ENCODE data around the gene SOCS1. TPM values are rescaled to one million over a fixed set of nuclear protein-coding genes. Genes with fewer than 3 reads are reported as not detected.
"Not testable (repeated sequence)": the region's sequence is repeated elsewhere in the genome, so short reads cannot be mapped to it uniquely, and the experiment has no call there.

Gene SOCS1
- total RNA-seq, 4 donors from 2014 or later: 1.1 to 5.5 (median 3.1) TPM

- no peak for DNase-seq
- peaks cover 9 to 14% of the 10 kb centered on the region in 2 donors for H3K4me1 ChIP-seq
- no peaks in the 10 kb centered on the region for H3K9me3 ChIP-seq
- TF ChIP-seq CTCF (IDR thresholded peaks at IDR 0.05 in 4 of 5, conservative IDR thresholded peaks at IDR 0.05 in 1 of 5): no peak
- no peak for TF ChIP-seq POLR2A (IDR thresholded peaks at IDR 0.05)
- no peak for ATAC-seq
- H3K27me3 ChIP-seq: no peaks in the 10 kb centered on the region
- H3K27ac ChIP-seq: no peak overlapping the region
- H3K36me3 ChIP-seq: no peaks in the 10 kb centered on the region
- no peak overlapping the region for H3K4me3 ChIP-seq
- intact Hi-C loops (cut with DNase I; ENCODE audit: low total_unique reads) (no loop called here), in situ Hi-C loops (cut with MboI; ENCODE audit: low sequenced_read_pairs in 4 of 4) (no loop called here)
Measured at GRCh38 chr16:11300560-11300892, 44.5 kb upstream of the SOCS1 start.

DNA sequence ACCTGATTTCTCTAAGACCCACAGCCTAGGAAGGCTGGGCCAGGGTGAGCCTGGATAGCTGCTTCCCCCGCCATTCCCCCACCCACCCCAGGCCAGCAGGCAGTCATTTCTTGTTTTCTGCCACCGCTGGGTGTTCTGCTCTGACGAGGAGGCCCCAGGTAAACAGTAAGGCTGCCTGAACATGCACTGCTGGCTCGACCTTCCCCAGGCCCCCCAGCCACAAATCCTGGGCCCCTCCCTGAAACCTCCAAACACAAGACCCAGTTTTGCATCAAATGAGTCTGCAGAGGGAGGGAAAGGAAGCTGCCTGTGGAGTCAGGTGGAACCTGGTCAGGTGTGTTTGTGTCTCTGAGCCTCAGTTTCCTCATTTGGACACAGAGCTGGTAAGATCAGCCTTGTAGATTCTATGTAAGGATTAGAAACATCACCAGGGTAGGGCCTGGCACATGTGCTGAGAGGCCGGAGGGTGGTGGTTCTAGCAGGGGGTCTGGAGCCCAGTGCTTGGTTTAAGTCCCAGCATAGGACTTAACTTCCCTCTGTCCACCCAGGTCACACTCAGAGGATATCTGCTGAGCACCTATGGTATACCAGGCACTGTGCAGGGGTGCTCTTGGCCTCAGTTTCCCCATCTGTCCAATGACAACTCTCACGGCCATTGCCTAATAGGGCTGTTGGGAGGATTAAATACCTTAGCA lies 44.0 kb upstream of the SOCS1 start:
- Histone ChIP-seq H3K36me3 (no peaks in the 10 kb centered on the region), H3K4me3 (no peak overlapping the region), H3K27ac (no peak overlapping the region), H3K4me1 (peaks cover 9 to 14% of the 10 kb centered on the region in 2 donors), H3K9me3 (no peaks in the 10 kb centered on the region), H3K27me3 (no peaks in the 10 kb centered on the region)
- no peak for DNase-seq
- intact Hi-C loops (cut with DNase I; ENCODE audit: low total_unique reads): no loop called here
- no peak for ATAC-seq
- no peak for TF ChIP-seq CTCF (IDR thresholded peaks at IDR 0.05 in 4 of 5, conservative IDR thresholded peaks at IDR 0.05 in 1 of 5)
- no peak for TF ChIP-seq POLR2A (IDR thresholded peaks at IDR 0.05)
- in situ Hi-C loops (cut with MboI; ENCODE audit: low sequenced_read_pairs in 4 of 4): no loop called here

DNA sequence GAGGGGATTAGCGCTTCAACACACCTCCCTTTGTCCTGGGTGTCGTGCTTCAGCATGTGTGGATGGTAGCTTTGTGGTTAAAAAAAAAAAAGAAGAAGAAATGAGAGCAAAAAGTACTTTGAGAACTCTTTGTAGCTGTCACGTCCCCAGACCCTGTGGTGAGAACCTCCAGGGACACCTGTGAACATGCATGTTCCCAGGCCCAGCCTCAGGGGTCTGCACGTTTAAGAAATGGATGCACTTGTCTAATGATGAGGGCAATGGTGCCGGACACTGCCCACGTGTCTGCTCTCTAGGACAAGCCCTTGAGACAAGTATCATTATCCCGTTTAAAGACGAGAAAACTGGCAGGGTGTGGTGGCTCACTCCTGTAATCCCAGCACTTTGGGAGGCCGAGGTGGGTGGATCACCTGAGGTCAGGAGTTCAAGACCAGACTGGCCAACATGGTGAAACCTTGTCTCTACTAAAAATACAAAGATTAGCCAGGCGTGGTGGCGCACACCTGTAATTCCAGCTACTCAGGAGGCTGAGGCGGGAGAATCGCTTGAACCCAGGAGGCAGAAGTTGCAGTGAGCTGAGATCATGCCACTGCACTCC lies 43.0 kb upstream of the SOCS1 start:
- H3K4me3 ChIP-seq; DNase-seq; intact Hi-C loops (cut with DNase I; ENCODE audit: low total_unique reads); H3K27ac ChIP-seq; ATAC-seq; H3K36me3 ChIP-seq; H3K9me3 ChIP-seq; H3K27me3 ChIP-seq; in situ Hi-C loops (cut with MboI; ENCODE audit: low sequenced_read_pairs in 4 of 4): not testable (repeated sequence)
- H3K4me1 ChIP-seq: peaks cover 9 to 14% of the 10 kb centered on the region in 2 donors

DNA sequence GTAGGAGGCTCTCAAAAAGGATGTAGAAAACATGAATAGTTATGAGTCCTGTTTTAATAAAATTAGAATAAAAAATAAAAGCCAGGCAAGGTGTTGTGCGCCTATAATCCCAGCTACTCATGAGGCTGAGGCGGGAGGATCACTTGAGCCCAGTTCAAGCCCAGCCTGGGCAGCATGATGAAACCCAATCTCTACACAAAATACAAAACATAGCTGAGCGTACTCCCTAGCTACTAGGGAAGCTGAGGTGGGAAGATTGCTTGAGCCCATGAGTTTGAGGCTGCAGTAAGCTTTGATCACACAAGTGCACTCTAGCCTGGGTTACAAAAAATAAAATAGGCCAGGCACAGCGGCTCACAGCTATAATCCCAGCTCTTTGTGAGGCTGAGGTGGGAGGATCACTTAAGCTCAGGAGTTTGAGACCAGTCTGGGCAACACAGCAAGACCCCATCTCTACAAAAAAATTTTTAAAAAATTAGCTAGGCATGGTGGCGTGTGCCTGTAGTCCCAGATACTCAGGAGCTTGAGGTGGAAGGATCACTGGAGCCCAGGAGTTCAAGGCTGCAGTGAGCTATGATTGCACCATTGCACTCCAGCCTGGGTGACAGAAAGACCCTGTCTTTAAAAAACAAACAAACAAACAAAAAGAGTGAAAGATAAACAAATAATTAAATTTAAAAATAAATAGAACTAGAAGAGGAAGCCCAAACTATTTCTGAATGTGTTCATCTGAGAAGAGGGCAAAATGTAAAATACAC lies 42.3 kb upstream of the SOCS1 start:
- H3K4me1 ChIP-seq: peaks cover 9 to 14% of the 10 kb centered on the region in 2 donors
- no peak for DNase-seq
- intact Hi-C loops (cut with DNase I; ENCODE audit: low total_unique reads): no loop called here
- in situ Hi-C loops (cut with MboI; ENCODE audit: low sequenced_read_pairs in 4 of 4): no loop called here
- H3K36me3 ChIP-seq: no peaks in the 10 kb centered on the region
- no peak for TF ChIP-seq POLR2A (IDR thresholded peaks at IDR 0.05)
- no peak for TF ChIP-seq CTCF (IDR thresholded peaks at IDR 0.05 in 4 of 5, conservative IDR thresholded peaks at IDR 0.05 in 1 of 5)
- no peaks in the 10 kb centered on the region for H3K9me3 ChIP-seq
- no peak overlapping the region for H3K4me3 ChIP-seq
- ATAC-seq: no peak
- no peak overlapping the region for H3K27ac ChIP-seq
- no peaks in the 10 kb centered on the region for H3K27me3 ChIP-seq

DNA sequence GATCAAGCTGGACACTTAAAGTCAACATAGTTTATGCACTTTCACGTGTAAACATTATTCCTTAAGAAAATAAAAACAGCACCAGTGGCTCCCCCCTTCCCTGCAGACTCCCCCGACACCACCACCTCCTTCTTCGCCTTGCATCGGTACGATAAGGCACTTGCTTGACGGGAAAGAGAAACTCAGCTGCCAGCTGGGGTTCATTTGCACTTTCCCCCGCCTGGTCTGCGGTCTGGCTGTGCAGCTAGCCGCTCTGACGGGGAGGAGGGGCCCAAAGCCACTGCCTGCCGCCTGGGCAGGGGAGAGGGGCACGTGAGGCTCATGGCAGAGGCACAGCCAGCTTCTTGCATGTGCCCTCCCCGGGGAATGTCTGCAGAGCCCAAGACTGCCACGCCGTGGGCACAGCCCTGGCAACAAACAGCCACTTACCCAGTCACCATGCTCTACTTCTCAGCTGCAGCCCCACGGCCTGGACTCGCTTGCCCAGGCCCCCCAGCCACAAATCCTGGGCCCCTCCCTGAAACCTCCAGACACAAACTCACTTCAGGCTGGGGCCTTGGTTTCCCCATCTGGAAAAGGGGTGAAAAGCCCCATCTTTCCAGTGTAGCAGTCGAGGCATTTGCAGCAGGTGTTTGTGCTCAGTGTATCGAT lies 41.6 kb upstream of the SOCS1 start:
- intact Hi-C loops (cut with DNase I; ENCODE audit: low total_unique reads): no loop called here
- H3K4me3 ChIP-seq: peak overlapping the region in 3 of 4 donors; percentile 12 to 17 (median 13)
- in situ Hi-C loops (cut with MboI; ENCODE audit: low sequenced_read_pairs in 4 of 4): no loop called here

More for the DNA sequence above, 41.6 kb upstream of the SOCS1 start:
- H3K27ac ChIP-seq: no peak overlapping the region
- TF ChIP-seq CTCF (IDR thresholded peaks at IDR 0.05 in 4 of 5, conservative IDR thresholded peaks at IDR 0.05 in 1 of 5): peak in 1 of 5 experiments; percentile 27
- TF ChIP-seq POLR2A (IDR thresholded peaks at IDR 0.05): no peak
- peak; percentile 63 to 67 for DNase-seq
- H3K27me3 ChIP-seq: no peaks in the 10 kb centered on the region
- ATAC-seq: peak; percentile 87 to 90
- H3K36me3 ChIP-seq: no peaks in the 10 kb centered on the region
- no peaks in the 10 kb centered on the region for H3K9me3 ChIP-seq
- peaks cover 9 to 14% of the 10 kb centered on the region in 2 donors for H3K4me1 ChIP-seq
